T47D (cell line): ENCODE results near the gene MAPKAP1.

Experiments used
- DNase-seq, 2 experiments: peaks; one replicate each; pipeline versions ENCODE4 v3.0.0 to v3.0.0-alpha.2; 2011 to 2012; ENCODE audit warnings: low read depth in 1 of 2, low spot score in 1 of 2
- JUND ChIP-seq: IDR thresholded peaks from 2 replicates; pipeline ENCODE4 v1.6.1; 2012; ENCODE audit warnings: low read depth
- in situ Hi-C: cut with HindIII; loops from 2 replicates; pipeline ENCODE4 v1.10.0; 2016; ENCODE audit warnings: low sequenced_read_pairs, low pct_unique_long_range_greater_than_20kb

Gene MAPKAP1

GRCh38 chr9:125435776-125436612 is 271.0 kb downstream of the MAPKAP1 start:
- DNase-seq, result no peak
- in situ Hi-C loops, result no loop called here
- no peak for TF ChIP-seq JUND

- no peak for TF ChIP-seq JUND
- DNase-seq, result no peak
- in situ Hi-C loops, result no loop called here
Observed at GRCh38 chr9:125434986-125435775, 271.8 kb downstream of the MAPKAP1 start.

- TF ChIP-seq JUND, result no peak
- in situ Hi-C loops, result no loop called here
Observed at GRCh38 chr9:125433461-125434011, 273.5 kb downstream of the MAPKAP1 start.

GRCh38 chr9:125432715-125433385 is 274.2 kb downstream of the MAPKAP1 start:
- DNase-seq, result no peak
- in situ Hi-C loops, result no loop called here
- no peak for TF ChIP-seq JUND

More at GRCh38 chr9:125433461-125434011, 273.5 kb downstream of the MAPKAP1 start:
- DNase-seq, result no peak

GRCh38 chr9:125431741-125432271 is 275.2 kb downstream of the MAPKAP1 start:
- in situ Hi-C loops, result no loop called here
- DNase-seq, result peak in 1 of 2 experiments; percentile 25
- no peak for TF ChIP-seq JUND

- in situ Hi-C loops, result no loop called here
- no peak for TF ChIP-seq JUND
- DNase-seq, result no peak
Observed at GRCh38 chr9:125431012-125431305, 276.0 kb downstream of the MAPKAP1 start.

- DNase-seq, result no peak
- TF ChIP-seq JUND, result no peak
- in situ Hi-C loops, result no loop called here
Observed at GRCh38 chr9:125430161-125431011, 276.6 kb downstream of the MAPKAP1 start.

GRCh38 chr9:125429476-125430160 is 277.4 kb downstream of the MAPKAP1 start:
- in situ Hi-C loops, result no loop called here
- no peak for DNase-seq
- no peak for TF ChIP-seq JUND

- in situ Hi-C loops, result no loop called here
- no peak for TF ChIP-seq JUND
- DNase-seq, result no peak
Observed at GRCh38 chr9:125428902-125429467, 278.0 kb downstream of the MAPKAP1 start.

GRCh38 chr9:125428060-125428901 is 278.7 kb downstream of the MAPKAP1 start:
- no peak for TF ChIP-seq JUND
- peak; percentile 48 to 64 for DNase-seq
- in situ Hi-C loops, result no loop called here
